NCI-H510A treated with DMSO at 0.1 percent for 48 hours (cell line): ENCODE data around the gene SYT5.

ENCODE experiments used
- DNase-seq: peaks from one replicate; lab custom pipeline; 2025; lab: John Stamatoyannopoulos, UW

The SYT5 gene

DNA sequence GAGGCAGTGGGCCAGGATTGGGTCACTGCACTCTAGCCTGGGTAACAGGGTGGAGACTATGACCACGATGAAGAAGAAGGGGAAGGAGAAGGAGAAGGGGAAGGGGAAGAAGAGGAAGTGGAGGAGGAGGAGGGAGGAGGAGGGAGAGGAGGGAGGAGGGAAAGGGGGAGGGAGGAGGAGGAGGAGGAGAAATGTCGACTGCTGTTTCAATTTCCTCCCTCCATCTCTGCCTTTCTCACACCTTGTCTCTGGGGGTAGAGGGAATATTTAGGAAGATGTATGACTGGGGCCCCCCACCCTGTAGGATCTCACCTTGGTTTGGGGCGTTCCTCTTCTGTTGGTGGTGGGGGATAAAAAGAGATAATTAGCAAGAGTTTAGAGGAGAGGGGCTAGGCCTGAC lies 34.9 kb downstream of the SYT5 start:
- no peak for DNase-seq

DNA sequence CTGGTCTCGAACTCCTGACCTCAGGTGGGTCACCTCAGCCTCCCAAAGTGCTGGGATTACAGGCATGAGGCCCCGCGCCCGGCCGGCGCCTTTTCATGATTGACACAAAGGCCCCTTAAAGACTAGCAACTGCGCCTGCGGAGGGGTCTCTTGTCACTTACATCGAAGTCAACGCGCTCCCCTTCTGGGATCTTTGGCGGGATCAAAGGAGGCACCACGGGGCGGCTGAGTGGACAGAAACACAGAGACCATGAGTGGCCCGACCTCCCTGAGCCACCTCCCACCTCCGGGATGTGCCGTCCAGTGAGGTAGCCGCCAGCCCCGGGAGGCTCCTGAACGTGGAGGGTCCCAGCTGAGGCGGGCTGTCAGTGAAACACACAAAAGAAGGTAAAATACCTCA lies 38.4 kb downstream of the SYT5 start:
- DNase-seq = no peak

DNA sequence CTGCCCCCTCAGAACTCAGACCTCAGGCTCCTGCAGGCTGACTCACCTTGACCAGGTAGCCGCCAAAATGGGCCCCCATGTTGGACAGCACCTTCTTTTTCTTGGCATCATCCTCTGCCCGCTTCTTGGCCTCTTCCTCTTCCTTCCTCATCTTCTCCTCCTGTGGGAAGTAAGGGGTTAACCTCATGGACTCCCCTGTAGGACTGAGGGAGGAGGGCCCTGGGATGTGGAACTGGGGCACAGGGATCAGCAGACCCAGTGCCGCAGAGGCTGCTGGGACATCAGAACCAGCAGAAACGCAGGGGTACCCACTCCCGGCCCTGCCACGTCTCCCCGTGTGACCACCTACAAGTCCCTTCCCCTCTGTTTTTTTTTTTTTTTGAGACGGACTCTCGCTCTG lies 42.2 kb downstream of the SYT5 start:
- no peak for DNase-seq

DNA sequence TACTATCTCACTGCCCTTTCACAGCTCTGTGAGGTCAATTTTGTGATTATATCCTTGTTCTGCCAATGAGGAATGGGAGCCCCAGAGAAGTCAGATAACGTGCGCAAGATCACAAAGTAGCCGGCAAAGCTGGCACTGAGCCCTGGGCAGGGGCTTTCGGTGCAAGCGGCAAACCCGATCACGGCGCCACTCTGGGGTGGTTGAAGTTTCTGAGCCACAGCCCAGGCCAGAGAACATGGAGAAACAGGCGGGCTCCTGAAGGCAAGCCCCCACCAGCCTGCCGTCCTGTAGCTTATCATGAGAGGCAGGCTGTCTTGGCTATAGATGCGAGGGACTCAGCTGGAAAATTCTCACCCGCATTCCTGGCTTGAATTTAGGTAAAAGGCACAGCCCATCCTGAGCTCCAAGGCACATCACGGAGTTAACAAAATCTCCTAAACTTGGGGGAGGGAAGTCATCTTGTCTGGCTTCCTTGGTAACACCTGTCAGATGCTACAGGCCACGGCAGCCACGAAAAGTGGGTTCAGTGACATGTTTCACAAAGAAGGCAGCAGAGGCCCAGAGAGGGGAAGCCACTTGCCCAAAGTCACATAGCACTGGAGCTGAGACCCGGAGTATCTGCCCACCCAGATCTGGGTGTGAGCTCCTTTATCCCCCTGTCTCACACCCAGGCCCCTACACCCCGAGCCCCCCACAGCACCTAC lies 43.5 kb downstream of the SYT5 start:
- DNase-seq = no peak

DNA sequence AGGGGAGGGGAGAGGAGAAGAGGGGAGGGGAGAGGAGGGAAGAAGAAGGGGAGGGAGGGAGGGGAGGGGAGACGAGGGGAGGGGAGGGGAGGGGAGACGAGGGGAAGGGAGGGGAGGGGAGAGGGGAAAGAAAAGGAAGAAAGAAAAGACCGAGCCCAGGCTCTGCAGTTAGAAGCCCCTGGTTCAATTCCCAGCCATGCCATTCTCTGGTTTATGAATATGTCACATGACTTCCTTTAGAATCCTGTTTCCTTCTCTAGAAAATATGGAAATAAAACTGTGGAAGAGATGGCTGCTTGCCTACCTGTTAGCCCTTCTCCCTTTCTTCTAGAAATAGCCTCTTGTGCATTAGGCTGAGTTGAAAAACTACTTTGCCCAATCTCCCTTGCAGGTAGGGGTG lies 45.4 kb downstream of the SYT5 start:
- DNase-seq = no peak

DNA sequence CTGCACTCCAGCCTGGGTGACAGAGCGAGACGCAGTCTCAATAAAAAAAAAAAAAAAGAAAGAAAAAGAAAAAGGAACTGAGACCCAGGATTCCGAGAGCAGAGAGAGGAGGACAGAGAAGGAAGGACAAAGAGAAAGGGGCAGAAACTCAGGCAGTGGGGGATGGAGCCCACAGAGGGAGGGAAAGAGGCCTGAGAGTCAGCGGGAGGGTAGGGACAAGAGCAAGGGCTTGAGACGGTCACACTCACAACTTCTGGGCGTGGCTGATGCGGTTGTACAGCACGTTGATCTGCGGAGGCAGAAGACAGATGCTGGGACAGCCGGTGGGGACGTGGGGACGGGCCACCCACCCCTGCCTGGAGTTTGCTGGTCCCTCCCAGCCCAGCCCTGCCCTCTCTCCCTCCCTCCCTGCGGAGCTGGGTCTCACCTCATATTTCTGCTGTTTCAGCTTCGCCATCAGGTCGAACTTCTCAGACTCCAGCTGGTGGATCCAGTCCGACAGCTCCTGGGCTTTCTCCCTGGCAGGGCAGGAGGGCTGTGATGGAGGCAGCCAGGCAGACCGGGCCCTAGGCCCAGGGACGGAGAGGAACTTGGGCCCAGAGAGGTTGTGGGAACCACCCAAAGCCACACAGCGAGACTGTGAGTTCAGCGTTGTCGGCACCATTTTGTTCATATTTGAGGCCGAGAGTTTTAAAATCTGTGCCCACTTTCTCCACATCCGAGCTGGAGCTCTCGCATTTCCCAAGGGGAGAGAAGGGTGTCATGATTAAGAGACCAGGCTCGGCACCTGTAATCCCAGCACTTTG lies 46.2 kb downstream of the SYT5 start:
- no peak for DNase-seq

DNA sequence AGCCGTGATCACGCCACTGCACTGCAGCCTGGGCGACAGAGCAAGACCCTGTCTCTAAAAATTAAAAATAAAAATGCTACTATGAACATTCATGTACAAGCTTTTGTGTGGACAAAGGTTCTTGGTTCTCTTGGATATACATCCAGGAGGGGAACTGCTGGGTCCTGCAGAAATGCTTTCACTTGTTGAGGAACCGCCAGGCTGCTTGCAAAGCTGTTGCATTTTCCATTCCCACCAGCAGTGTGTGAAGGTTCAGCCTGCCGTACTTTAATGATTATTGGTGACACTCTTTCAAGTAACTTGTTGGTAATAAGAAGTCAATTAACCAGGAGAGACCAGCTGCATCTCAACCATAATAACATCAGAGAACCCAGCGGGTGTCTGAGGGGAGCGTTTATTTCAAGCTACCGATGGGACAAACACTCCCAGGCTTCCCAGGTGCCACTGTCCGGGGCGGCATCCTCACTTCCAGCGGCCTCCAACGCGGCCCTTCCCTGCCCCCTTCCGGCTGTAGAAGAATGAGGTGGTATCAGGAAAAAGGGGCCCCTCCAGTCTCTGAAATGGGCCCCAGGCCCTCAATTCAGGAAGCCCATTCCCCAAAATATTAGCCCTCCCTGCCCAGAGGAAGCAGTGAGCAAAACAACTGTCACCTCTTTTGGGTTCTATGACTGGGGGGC lies 47.5 kb downstream of the SYT5 start:
- DNase-seq = no peak

DNA sequence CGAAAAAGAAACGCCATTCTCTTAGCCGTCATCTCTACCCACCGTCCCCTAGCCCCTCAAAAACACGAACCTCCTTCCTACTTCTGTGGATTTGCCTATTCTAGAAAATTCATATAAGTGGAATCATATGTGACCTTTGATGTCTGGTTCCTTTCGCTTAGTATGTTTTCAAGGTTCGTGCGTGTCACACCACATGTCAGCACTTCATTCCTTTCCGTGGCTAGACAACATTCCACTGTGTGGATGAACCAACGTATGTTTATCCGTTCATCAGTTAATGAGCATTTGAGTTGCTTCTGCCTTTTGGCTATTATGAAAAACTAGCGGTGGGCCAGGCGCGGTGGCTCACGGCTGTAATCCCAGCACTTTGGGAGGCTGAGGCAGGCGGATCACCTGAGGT lies 48.7 kb downstream of the SYT5 start:
- DNase-seq = no peak
